Dermis microvascular lymphatic vessel endothelial cell (primary cell): ENCODE results near the gene SMPD3. TPM values are rescaled to one million over a fixed set of nuclear protein-coding genes. Genes with fewer than 3 reads are reported as not detected.

ENCODE experiments used
- DNase-seq, 2 donors: peaks; one replicate each; pipeline versions ENCODE4 v3.0.0 to v3.0.0-alpha.2; 2010; ENCODE audit warnings: low read depth in 2 of 2
- total RNA-seq: library from RNA; depleted of rRNA; stranded (reverse); fragments of >200 nt; gene quantifications from 2 replicates; pipeline ENCODE4 v1.2.1, GENCODE V29; 2014

Gene SMPD3
- total RNA-seq, 1 donor from 2014 or later: under 0.01 TPM

GRCh38 chr16:68472581-68472980 lies 24.3 kb upstream of the SMPD3 start:
- no peak for DNase-seq

- DNase-seq: no peak
Measured at GRCh38 chr16:68470461-68471150, 22.3 kb upstream of the SMPD3 start.

GRCh38 chr16:68469796-68470460 lies 21.6 kb upstream of the SMPD3 start:
- peak in 1 of 2 donors; percentile 48 for DNase-seq

GRCh38 chr16:68468842-68469241 lies 20.5 kb upstream of the SMPD3 start:
- DNase-seq: no peak

- DNase-seq: no peak
Measured at GRCh38 chr16:68466174-68466573, 17.9 kb upstream of the SMPD3 start.

- DNase-seq: no peak
Measured at GRCh38 chr16:68463904-68464303, 15.6 kb upstream of the SMPD3 start.

- no peak for DNase-seq
Measured at GRCh38 chr16:68460067-68460466, 11.8 kb upstream of the SMPD3 start.

- no peak for DNase-seq
Measured at GRCh38 chr16:68459457-68459856, 11.1 kb upstream of the SMPD3 start.

GRCh38 chr16:68458551-68458950 lies 10.2 kb upstream of the SMPD3 start:
- no peak for DNase-seq

GRCh38 chr16:68458101-68458500 lies 9.8 kb upstream of the SMPD3 start:
- no peak for DNase-seq

GRCh38 chr16:68455631-68456030 lies 7.3 kb upstream of the SMPD3 start:
- no peak for DNase-seq

- DNase-seq: no peak
Measured at GRCh38 chr16:68454920-68455435, 6.7 kb upstream of the SMPD3 start.

- no peak for DNase-seq
Measured at GRCh38 chr16:68453816-68454215, 5.5 kb upstream of the SMPD3 start.

GRCh38 chr16:68452176-68452575 lies 3.9 kb upstream of the SMPD3 start:
- no peak for DNase-seq

GRCh38 chr16:68451676-68452075 lies 3.4 kb upstream of the SMPD3 start:
- DNase-seq: no peak

GRCh38 chr16:68450741-68451255 lies 2.5 kb upstream of the SMPD3 start:
- DNase-seq: no peak

- no peak for DNase-seq
Measured at GRCh38 chr16:68447653-68448359, 502 bp downstream of the SMPD3 start.

GRCh38 chr16:68446681-68447652 lies 1.3 kb downstream of the SMPD3 start:
- no peak for DNase-seq

- DNase-seq: peak; percentile 17 to 50
Measured at GRCh38 chr16:68445458-68445857, 2.9 kb downstream of the SMPD3 start.

- peak; percentile 35 to 58 for DNase-seq
Measured at GRCh38 chr16:68444056-68444657, 4.2 kb downstream of the SMPD3 start.

GRCh38 chr16:68436581-68436980 lies 11.7 kb downstream of the SMPD3 start:
- DNase-seq: no peak
